DOHH2 (cell line): ENCODE data around the gene CD59.

ENCODE experiments used
- EZH2phosphoT487 ChIP-seq: fragments of 200-600 bp; sonication (generic); IDR thresholded peaks from 2 replicates; pipeline ENCODE4 v1.6.1; 2017; ENCODE audit warnings: borderline replicate concordance, mild to moderate bottlenecking, antibody characterized with exemption, low read length, moderate library complexity, mixed read lengths
- TF ChIP-seq, protein P1 (sequence below): fragments of 200-600 bp; sonication (generic); IDR thresholded peaks from one replicate; pipeline ENCODE4 v1.5.1; 2014; ENCODE audit warnings: antibody characterized with exemption, mild to moderate bottlenecking, low read depth, low read length; ENCODE audit not compliant: poor library complexity, severe bottlenecking

DNA sequence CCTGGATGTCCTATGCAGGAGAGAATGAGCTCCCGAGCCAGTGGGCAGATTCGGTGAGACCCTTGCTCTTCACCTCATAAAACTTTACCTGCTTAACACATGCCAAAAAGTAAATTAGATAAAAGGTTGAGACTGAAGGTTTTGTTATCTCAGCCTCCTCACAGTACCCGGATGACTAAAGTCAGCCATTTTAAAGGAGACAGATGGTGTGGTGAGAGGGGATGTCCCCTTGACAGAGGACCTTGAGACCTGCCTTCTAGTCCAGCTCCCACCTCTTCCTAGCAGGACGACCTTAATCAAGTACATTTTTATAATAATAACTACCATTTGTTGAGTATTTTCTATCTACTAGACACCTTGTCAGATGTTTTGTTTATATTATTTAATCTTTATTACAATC lies 75.3 kb downstream of the CD59 start:
- TF ChIP-seq, protein P1, sequence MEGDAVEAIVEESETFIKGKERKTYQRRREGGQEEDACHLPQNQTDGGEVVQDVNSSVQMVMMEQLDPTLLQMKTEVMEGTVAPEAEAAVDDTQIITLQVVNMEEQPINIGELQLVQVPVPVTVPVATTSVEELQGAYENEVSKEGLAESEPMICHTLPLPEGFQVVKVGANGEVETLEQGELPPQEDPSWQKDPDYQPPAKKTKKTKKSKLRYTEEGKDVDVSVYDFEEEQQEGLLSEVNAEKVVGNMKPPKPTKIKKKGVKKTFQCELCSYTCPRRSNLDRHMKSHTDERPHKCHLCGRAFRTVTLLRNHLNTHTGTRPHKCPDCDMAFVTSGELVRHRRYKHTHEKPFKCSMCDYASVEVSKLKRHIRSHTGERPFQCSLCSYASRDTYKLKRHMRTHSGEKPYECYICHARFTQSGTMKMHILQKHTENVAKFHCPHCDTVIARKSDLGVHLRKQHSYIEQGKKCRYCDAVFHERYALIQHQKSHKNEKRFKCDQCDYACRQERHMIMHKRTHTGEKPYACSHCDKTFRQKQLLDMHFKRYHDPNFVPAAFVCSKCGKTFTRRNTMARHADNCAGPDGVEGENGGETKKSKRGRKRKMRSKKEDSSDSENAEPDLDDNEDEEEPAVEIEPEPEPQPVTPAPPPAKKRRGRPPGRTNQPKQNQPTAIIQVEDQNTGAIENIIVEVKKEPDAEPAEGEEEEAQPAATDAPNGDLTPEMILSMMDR, result no peak
- TF ChIP-seq EZH2phosphoT487, result no peak
